NCI-H2227 (cell line): ENCODE data around the gene GPC3.

Experiments
- DNase-seq: peaks from one replicate; lab custom pipeline; 2025; ENCODE audit not compliant: unreplicated experiment; lab: John Stamatoyannopoulos, UW

GPC3 gene

DNA sequence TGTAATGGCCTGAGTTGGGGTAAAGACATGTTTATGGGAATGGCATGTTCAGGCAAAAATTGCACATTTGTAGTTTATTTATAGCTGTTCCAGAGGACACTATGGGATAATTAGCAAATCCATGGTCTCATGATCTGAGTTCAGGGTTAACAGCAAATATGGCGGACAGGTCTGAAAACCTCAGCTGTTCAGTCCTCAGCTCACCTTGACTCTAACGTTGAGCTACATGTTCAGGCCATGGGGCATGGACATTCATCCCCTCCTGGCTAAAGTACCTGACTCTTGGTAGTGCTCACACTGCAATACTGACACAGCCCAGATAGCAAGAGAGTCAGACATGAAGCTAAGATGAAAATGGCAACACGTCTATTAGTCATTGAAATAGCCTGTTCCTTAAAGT lies 408.5 kb downstream of the GPC3 start:
- DNase-seq: no peak

DNA sequence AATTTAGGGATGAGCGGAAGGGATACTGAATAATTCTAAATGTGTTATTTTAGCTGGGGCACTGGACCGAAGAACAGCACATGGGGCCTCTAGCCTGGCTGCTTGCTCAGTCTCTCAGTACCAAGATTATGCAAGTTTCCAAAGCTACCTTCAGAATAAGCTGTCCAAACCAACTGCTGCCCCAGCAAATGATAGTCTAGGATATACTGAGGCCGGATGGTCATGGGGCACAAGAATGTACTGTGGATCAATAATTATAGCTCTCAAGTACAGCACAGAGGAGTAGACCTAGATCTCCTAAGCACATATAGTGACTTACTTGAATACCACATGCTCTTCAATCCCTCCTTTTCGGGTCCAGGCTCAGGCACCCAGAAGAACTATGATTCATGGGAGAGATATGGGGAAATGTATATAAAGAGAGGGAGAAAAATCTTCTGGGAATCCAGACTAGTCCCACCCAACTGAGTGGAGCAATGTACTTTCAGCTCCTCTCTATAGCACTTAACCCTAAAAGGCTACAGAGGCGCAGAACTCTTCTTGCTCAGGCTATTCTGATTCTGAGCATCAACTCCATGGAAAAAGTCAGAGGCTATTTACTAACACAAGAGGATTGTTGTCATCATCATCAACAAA lies 409.8 kb downstream of the GPC3 start:
- no peak for DNase-seq

DNA sequence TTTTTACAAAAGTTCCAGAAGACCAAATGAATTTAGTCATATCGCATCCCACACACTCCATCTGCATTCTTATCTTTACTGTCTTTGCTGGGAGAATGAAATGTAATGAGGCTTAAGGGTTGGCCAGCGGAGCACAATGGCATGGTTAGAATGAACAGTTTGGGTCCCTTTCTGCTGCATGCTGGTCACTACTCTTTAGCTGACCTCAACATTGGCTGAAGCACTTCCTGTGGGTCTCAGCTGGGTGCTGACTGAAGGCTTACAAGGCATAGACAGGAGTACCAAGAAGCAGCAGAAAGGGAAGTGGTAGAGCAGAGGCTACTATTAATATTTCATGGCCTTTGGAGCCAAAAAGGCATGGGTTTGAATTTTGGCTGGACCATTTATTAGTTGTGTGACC lies 410.7 kb downstream of the GPC3 start:
- DNase-seq: no peak

DNA sequence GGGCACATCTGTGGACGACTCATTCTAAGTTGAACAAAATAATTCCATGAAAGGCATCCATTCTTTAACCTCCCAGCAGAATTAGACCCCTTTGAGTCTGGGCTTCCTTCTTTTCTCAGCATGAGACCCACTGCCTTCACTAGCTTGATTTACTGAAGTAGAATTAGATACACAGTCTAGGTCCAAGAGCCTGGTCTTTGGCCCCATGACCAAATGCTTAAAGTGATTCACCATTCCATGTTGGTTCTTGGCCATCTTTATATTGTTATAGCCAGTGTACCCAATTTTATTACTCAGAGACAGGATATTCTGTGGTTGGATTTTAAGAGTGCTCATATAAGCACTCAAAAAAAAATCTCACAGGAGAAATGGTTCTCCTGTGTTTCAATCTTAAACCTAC lies 414.8 kb downstream of the GPC3 start:
- no peak for DNase-seq

DNA sequence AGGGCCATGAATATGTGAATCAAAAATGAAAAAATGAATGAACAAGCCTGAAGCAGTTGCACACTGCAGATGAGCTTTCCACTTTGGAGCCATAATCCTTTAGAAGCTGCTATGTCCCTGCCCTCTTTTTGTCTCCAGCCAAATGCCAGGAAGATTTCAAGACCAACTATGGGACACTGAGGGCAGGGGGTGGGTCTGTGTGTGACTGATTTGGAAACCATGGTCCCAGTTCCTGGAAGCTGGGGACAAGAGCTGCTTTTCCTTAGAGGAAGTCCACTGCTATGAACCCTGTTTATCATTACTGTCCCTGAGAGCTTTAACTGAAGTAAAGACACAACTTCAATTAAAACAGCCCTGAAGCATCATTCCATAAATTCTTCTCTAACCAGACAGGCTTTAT lies 416.2 kb downstream of the GPC3 start:
- DNase-seq: no peak

DNA sequence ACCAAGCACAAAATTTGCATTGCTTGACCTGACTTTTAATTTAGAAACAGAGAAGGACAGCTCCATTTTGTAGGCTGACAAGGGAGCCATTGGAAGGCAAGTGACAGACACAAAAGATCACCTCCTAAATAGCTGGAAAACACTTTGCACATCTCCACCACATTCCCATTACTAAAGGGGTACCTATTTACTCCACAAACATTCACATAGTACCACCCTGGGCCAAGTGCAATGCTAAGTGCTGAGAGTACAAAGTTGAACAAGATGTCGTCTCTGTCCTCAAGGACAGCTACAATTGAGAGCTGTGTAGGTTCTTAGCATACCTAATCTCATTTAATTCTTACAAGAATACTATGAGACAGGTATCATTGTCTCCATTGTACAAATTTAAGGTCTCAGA lies 417.3 kb downstream of the GPC3 start:
- DNase-seq: no peak

DNA sequence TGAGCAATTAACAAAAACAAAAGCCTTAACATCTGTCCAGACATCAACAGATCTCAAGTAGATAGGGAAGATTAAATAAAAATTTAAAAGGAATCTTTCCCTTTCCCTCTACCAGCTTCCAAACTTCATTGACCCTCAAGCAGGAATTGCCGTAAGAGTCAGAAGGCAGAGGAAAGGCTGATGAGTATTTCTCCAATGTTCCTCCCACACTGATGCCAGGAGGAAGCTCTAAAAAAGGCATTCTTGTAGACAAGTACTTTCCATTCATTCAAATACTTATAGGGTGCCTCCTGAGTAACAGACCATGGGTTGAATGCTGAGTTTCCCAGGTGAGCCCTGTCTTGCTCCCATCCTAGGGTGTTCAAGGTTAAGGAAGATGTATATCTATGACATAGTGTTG lies 418.5 kb downstream of the GPC3 start:
- DNase-seq: no peak

DNA sequence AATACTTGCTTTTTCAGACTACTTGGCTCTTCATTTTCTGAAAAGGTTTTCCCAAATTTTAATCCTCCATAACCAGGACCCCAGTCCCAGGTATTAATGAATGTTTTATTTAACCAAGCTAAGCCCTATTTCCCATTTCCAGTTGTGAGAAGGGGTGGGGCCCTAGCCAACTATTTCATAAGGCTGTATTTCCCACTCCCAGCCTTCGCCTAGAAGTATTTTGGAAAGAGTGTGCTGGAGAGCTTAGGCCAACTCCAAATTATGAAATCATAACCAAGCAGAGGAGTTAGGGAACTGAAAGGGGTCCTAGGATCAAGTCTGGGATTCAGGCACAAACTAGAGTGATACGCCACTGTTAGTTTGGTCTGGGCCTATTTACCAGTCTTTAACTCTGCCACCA lies 421.7 kb downstream of the GPC3 start:
- no peak for DNase-seq

DNA sequence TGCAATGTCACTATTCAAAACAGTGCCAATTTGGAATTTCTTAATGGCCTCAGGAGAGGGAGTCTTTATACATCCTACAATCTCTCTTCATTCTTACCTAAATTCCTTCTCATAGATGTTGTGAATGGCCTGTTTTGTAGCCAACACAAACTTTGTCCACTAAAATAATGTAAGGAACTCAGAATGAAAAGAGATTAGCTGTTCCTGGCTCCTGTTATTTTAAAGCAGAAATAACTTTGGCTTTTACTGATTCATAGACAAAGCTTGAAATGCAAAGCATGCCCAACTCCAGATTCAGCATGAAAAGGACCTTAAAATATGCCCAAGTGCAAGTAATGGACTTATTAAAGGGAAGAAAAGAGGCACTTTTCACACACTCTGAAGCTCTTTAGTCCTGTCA lies 424.1 kb downstream of the GPC3 start:
- no peak for DNase-seq

DNA sequence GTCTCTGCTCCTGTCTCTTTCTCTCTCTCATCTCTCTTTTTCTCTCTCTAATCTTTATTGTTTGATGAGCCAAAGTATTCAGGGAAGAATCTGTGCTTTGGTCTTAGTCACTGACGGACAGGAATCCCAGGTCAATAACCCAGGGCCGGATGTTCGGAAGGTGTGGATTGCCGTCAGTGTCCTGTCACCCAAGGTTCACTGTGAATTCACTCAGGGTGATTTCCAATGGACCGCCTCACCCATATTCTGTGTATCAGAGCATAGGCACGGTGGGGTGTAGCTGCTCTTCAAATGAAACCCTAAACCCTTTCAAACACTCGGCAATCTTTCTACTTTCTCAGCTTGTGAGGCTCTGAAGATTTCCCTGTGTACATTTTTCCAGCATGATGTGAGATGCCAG lies 425.5 kb downstream of the GPC3 start:
- DNase-seq: no peak

DNA sequence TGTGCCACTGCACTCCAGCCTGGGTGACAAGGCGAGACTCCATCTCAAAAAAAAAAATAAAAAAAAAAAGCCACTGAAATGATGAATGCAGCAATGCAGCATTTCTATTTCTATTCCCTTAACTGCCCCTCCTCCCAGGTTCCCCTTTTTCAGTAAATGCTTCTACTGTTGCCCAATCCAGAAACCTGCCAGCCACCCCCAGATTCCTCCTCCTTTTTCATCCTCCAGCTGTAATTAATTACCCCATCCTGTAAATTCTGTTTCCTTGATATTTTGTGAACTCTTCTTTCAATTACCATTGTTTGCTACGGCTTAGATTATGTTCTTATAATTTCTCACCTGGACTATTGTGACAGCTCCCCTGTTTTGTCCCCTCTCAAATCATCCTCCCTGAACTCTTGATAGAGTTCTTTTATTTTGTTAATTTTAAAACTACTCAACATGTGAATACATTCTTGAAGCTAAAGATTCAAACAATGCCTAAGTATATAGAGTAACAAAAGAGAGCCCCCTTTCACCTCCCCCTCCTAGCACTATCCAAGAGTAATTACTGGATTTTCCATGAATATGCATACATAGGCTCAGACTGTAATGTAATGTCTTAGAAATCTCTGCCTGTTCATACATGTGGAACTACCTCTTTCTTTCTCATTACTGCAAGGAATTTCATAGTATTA lies 429.5 kb downstream of the GPC3 start:
- no peak for DNase-seq

DNA sequence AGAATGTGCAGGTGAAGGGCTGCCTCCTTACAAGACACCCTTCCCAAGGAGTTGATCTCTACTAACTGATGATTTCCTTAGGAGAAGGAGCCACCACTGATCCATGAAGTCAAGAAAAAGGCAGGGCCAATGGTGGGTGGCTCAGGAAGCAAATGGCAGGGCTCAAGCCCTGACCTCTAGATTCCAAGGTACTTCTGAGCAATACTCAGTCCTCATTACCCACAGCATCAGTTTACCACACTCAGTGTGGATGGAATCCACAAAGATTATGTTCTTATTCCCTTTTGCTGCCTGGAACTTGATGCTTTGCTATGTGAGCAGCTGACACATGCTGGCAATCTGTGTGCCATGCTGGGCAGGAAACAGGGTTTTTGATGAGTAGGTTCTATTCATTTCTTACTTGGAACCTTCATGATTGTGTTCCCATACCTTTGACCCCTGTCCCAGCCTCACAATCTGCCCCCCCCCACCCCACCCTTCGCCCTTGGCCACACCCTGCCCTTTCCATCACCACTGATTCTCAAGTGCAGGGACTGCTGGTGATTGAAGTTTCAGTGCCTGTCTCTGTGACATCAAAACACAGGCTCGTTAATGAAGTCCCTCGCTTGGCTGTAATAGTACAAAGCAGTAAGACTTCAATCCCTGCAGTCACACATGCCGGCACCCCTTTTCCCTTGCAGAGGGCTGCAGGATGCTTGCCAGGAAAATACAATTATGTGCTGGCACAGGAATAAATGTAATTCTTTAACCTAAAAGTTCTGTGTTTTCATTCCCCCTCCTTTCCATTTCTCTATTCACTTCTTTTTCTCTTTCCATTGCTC lies 434.5 kb downstream of the GPC3 start:
- DNase-seq: no peak

DNA sequence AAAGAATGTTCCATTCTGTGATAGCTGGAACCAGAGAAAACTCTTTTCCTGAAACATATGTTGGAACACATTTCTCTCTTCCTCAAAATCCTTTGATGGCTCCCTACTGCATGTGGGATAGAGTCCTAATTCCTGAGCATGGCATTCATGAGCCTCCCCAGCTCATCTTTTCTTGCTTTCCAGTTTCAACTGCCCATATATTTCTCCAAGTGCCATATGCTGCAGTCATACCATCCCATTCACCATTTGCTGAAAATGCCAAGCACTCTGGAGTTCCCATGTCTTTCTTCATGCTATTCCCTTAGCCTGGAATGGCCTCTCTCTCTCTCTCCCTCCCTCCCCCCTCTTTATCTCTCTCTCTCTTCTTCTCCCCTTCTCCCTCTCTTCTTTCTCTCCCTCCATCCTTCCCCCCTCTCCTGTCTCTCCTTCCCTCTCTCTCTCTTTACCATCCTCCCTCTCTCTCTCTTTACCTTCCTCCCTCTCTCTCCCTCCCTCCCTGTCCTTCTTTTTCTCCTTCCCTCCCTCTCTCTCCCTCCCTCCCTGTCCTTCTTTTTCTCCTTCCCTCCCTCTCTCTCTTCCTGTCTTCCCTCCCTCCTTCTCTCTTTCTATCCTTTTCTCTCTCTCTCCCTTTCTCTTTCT lies 436.0 kb downstream of the GPC3 start:
- DNase-seq: no peak

DNA sequence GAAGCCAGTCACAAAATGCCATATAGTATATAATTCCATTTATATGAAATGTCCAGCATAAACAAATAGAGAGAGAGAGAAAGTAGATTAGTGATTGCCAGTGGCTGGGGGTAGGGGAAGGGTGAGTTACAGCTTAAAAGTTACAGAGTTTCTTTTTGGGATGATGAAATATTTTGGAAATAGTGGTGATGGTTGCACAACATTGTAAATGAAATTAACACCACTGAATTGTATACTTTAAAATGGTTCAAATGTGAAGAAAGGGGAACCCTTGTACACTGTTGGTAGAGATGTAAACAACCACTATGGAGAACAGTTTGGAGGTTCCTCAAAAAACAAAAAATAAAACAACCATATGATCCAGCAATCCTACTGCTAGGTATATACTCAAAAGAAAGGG lies 439.0 kb downstream of the GPC3 start:
- no peak for DNase-seq

DNA sequence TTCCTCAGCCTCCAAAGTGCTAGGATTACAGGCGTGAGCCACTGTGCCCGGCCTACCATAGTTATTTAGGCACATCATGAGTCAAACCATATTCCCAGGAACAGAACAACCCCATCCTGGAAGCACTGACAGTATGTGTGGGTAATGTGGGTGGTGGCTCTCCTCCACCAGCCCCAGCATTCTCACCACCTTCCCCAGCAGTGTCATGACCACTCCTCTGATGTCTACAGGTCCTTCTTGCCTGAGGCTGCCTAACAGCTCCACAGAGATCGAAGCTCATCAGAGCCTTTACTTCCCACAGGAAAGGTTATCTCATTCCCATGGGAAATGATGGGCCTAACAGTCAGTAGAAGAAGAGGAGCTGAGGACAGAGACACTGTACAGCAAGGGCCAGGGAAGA lies 440.6 kb downstream of the GPC3 start:
- no peak for DNase-seq

DNA sequence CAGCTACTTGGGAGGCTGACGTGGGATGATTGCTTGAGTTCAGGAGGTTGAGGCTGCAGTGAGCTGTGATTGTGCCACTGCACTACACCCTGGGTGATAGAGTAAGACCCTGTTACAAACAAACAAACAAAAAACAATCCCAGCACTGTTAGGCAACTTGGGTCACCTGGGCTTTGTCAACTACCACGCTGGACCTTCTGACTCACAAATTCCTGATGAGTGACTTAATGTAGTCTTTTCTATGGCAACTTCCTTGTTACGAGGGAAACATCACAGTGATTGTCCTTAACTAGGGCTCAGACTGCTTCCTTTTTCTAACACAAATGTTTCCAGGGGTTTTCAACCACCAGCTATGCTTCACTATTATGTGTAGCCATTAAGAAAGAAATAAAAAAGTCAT lies 441.3 kb downstream of the GPC3 start:
- no peak for DNase-seq

DNA sequence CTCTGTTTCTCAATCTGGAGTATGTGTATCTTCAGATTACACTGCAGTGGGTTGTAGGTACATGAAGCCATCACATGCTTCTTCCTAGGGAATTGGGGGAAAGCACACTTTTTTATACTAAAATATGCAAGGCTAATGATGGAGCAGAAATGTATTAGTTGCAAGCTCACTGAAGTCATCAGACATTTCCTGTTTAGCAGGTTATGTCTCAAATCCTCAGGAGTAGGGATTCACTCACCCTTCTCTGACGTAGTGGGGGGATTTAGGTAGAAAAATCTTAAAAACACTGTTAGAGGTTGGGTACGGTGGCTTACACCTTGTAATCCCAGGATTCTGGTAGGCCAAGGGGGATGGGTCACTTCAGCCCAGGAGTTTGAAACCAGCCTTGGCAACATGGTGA lies 441.7 kb downstream of the GPC3 start:
- no peak for DNase-seq

DNA sequence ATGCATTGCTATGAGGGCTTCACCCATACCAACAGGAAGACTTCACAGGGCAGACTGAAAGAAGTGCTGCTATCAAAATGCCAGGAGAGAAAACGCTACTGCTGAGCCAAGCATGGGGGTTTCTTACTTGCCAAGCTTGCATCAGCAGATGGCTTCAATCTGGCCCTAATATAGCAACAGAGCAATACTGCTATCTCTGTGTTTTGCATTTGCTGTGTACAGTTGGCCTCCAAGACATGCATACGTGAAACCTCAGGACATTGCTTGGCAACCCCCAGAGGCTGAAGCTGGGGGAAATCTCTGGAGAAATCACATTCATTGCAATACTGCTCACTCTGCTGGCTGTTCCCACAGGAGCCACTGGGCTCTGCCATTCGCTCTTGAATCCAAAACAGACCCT lies 442.9 kb downstream of the GPC3 start:
- no peak for DNase-seq

DNA sequence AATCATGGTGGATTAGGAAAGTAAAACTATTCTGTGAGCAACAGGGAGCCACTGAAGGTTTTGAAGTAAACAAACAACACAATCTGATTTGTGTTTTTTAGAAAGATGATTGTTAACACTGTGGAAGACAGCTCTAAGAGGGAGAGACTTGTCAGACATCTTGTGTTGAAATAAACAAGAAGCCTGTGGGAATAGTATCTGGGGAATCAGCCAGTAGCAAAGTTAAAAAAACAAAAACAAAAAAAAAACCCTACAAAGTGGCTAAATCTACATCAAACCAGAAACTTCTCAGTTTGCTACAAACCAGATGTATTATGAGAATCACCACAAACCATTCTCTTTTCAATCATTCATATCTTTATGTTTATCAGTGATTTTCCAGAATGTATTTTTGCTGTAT lies 444.4 kb downstream of the GPC3 start:
- no peak for DNase-seq

DNA sequence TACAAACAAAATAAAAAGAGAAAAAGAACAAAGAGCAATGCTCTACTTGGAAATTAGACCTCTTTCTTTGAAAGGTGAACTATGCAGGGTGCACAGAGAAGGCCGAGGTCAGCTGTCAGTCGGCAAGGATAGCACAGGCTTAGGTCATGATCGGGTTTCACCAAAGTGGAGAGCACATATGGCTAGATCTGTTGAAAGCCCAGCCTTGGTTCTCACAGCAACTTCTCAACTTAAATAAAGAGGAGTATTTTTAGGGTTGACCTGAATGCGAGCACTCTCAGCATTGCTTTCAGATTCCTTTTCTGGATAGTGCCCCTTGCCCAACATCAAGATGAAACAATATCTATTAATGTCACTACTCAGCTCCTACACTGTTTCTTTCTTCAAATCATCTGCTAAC lies 447.2 kb downstream of the GPC3 start:
- DNase-seq: no peak

DNA sequence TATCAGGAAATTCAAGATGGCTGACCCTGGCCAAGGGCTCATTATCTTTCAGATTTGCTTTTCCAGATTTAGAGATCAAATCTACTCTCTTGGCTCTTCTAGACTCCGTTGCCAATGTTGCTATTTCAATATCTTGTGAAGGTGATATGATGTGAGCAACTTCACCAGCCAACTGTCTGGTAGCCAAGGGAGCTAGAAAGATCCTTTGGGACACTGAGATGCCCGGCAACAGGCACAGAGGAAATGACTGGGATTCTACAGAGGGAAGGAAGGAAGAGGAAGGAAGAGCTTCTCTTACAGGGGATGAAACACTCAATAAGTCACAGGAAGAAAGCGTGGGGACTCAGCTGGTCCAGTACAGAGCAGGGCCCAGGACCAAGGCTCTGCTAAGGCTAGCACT lies 448.3 kb downstream of the GPC3 start:
- no peak for DNase-seq

DNA sequence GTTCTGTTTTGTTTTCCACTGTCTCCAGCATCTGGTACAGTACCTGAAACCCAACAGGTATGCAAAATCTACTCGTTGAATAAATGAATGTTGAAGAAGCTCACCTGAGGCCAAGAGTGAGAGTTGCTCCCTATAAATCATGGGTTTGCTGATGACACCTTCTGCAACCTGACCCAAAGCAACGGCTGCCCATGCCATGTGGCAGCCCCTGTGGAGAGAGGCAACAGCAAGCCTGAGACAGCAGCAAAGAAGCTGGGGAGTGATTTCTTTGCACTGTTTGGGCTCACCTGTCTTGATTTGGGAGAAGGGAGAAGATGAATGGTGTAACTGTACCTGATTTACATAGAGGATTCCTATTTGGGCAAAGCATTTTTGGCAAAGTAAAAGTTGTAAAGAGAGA lies 450.3 kb downstream of the GPC3 start:
- no peak for DNase-seq
